GM18498 (cell line): Measurements from ENCODE around the gene OR4C46.
"Not testable (repeated sequence)": the region's sequence is repeated elsewhere in the genome, so short reads cannot be mapped to it uniquely, and the experiment has no call there.

Experiments used
- ATAC-seq: cut with Tn5 transposase; IDR thresholded peaks from one replicate; pipeline ENCODE4 v1.9.1; 2021; ENCODE audit warnings: mild to moderate bottlenecking, moderate library complexity; ENCODE audit not compliant: unreplicated experiment

Gene OR4C46

GRCh38 chr11:54603898-54604297 is at the start of gene OR4C46:
OR4C46 (minus strand) TSS chr11:54603998; CDS start chr11:54603998, 0 bp downstream.
- ATAC-seq, result no peak

GRCh38 chr11:54645606-54646005 is 41.8 kb upstream of the OR4C46 start:
- ATAC-seq, result not testable (repeated sequence)

- ATAC-seq, result not testable (repeated sequence)
Measured at GRCh38 chr11:54561439-54561838, 42.4 kb downstream of the OR4C46 start.

GRCh38 chr11:54558919-54559318 is 44.9 kb downstream of the OR4C46 start:
- no peak for ATAC-seq

- ATAC-seq, result no peak
Measured at GRCh38 chr11:54558407-54558806, 45.4 kb downstream of the OR4C46 start.
